ACC112 (cell line): ENCODE data around the gene GPSM1.

Experiments used
- H2AFZ ChIP-seq: fragments of 200-600 bp; sonication (generic); one replicate; pipeline ENCODE4 v1.6.0; 2017; ENCODE audit warnings: antibody characterized with exemption, low read length; ENCODE audit not compliant: unreplicated experiment
- H3K27ac ChIP-seq: fragments of 200-600 bp; sonication (generic); 2 replicates; pipeline ENCODE4 v1.5.1; 2014; ENCODE audit warnings: low read depth, mild to moderate bottlenecking, antibody characterized with exemption, low read length, moderate library complexity
- H3K27me3 ChIP-seq: fragments of 200-600 bp; sonication (generic); 2 replicates; pipeline ENCODE4 v1.6.1; 2014; ENCODE audit warnings: mild to moderate bottlenecking, antibody characterized with exemption, low read length, moderate library complexity, mixed read lengths; ENCODE audit not compliant: insufficient read depth
- H3K36me3 ChIP-seq: fragments of 200-600 bp; sonication (generic); 2 replicates; pipeline ENCODE4 v1.6.1; 2016; ENCODE audit warnings: mild to moderate bottlenecking, antibody characterized with exemption, low read length, moderate library complexity, mixed read lengths; ENCODE audit not compliant: insufficient read depth
- H3K4me1 ChIP-seq: fragments of 200-600 bp; sonication (generic); one replicate; pipeline ENCODE4 v1.6.1; 2016; ENCODE audit warnings: low read length, mixed read lengths; ENCODE audit not compliant: insufficient read depth, unreplicated experiment, control insufficient read depth
- H3K4me3 ChIP-seq: fragments of 200-600 bp; sonication (generic); 2 replicates; pipeline ENCODE4 v1.5.1; 2014; ENCODE audit warnings: mild to moderate bottlenecking, low read depth, low read length
- H3K79me2 ChIP-seq: fragments of 200-600 bp; sonication (generic); one replicate; pipeline ENCODE4 v1.6.0; 2016; ENCODE audit warnings: low read length; ENCODE audit not compliant: control insufficient read depth, unreplicated experiment, insufficient read depth

The GPSM1 gene

DNA sequence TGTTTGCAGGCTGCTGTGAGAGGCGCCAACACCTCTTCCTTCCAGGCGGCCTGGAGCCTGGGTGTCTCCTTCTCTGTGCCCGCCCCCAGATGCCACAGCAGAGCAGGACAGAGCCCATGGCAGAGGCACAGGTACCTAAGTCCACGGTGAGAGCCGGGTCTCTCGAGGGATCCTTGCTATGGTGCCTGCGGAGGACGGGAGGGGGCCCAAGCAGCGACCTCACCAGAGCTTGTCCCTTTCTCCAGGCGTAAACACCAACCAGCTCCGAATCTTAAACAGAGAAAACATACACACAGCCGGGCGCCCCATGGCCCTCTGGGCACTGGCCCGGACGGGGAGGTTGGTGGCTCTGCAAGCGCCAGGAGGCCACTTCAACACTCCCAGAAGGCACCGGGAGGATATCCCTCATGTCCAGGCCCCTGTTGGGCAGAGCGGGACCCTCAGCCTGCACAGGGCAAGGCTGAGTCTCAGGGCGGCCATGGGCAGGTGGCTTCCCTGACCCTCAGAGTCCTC is 35.3 kb upstream of the GPSM1 start:
- no peak overlapping the region for H3K27ac ChIP-seq
- H3K36me3 ChIP-seq: no peaks in the 10 kb centered on the region
- no peak overlapping the region for H2AFZ ChIP-seq
- H3K27me3 ChIP-seq: peaks cover 13% of the 10 kb centered on the region
- no peaks in the 10 kb centered on the region for H3K79me2 ChIP-seq
- no peak overlapping the region for H3K4me3 ChIP-seq
- no peaks in the 10 kb centered on the region for H3K4me1 ChIP-seq

DNA sequence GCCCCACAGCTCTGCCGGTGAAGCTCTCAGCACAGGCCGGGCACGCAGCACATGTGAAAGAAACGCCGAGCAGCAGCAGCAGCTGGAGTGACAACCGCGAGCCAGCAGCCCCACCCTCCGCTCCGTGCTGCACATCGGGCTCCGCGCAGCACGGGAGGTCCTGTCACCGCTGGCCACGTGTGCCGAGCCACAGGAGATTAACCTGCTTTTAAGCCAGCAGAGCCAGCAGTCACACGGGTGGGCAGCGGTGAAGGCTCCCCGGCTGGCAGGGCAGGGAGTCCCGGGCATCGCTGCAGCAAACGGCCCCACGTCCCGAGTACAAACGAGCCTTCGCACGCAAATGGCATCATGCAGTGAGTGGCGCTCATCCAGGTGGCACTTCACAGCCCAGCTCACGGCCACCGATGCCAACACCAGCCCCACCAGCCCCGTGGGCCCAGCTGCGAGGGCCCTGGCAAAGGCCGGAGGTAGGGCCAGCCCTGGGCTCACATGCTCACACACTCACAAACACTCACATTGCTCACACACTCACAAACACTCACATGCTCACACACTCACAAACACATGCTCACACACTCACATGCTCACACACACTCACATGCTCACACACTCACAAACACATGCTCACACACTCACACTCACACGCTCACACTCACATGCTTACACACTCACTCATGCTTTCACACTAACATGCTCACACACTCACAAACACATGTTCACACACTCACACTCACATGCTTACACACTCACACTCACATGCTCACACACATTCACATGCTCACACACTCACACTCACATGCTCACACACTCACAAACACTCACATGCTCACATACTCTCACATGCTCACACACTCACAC is 34.5 kb upstream of the GPSM1 start:
- Histone ChIP-seq H3K27me3 (peaks cover 8% of the 10 kb centered on the region), H3K36me3 (no peaks in the 10 kb centered on the region), H3K27ac (no peak overlapping the region), H3K4me3 (no peak overlapping the region), H2AFZ (no peak overlapping the region), H3K4me1 (no peaks in the 10 kb centered on the region), H3K79me2 (no peaks in the 10 kb centered on the region)

DNA sequence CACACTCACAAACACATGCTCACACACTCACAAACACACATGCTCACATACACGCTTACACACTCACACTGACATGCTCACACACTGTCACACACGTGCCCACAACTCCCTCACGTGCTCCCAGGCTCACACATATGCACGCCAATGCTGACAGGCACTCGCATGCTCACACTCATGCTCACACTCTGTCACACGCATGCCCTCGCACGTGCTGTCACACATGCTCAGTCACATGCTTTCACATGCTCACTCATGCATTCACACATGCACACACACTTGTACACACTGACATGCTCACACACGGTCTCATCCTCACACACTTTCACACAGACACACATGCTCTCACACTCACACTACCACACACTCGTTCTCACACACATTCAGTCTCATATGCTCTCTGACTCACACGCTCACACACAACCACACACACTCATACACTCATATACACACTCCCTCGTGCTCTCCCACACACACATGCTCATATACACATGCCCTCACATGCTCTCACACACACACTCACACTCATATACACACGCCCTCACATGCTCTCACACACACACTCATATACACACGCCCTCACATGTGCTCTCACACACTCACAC is 33.8 kb upstream of the GPSM1 start:
- Histone ChIP-seq H3K27ac (no peak overlapping the region), H3K36me3 (no peaks in the 10 kb centered on the region), H3K4me3 (no peak overlapping the region), H3K4me1 (no peaks in the 10 kb centered on the region), H2AFZ (no peak overlapping the region), H3K79me2 (no peaks in the 10 kb centered on the region), H3K27me3 (peaks cover 3% of the 10 kb centered on the region; the same call in 1 of the 2 replicates)

DNA sequence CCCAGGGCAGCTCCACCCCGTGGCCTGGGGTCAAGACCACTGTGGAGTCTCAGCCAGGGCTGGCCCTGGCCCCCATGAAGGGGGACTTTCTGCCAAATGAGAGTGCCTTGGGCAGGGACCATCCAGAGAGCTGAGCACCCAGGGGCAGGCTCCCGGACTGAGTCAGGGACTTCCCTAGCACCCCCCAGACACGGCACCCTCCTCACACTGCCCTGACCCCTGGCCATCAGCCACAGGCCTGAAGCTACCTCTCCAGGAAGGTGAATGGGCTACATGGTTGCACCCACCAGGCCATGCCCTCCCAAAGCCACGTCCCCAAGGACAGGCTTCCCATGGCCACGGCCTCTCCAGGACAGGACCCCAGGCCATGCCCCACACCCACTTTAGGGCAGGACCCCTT is 32.9 kb upstream of the GPSM1 start:
- H3K4me3 ChIP-seq: no peak overlapping the region

DNA sequence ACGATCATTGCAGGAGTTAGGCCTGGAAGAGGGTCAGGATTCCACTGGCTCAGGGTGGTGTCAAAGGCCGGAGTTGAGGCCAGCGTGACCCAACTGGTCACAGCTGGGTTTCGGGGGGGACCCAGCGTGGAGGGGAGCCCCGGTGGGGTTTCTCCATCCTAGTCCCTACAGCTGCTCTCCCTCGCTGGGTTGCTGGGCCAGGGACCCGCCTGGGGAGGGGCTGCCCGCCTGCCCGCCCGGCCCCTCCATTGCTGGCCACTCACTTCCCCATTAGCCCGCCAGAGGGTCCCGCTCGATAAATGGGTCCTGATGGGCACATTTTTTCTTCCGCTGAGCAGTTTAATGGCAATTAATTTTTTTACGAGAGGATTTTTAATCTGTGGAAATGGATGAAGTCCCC is 32.3 kb upstream of the GPSM1 start:
- Histone ChIP-seq H3K27me3 (no peaks in the 10 kb centered on the region), H3K79me2 (no peaks in the 10 kb centered on the region), H3K36me3 (no peaks in the 10 kb centered on the region), H2AFZ (no peak overlapping the region), H3K4me3 (no peak overlapping the region), H3K27ac (no peak overlapping the region), H3K4me1 (no peaks in the 10 kb centered on the region)

More for the DNA sequence above, 32.9 kb upstream of the GPSM1 start:
- no peaks in the 10 kb centered on the region for H3K36me3 ChIP-seq
- no peak overlapping the region for H2AFZ ChIP-seq
- H3K79me2 ChIP-seq: no peaks in the 10 kb centered on the region
- no peaks in the 10 kb centered on the region for H3K4me1 ChIP-seq
- no peak overlapping the region for H3K27ac ChIP-seq
- H3K27me3 ChIP-seq: no peaks in the 10 kb centered on the region

DNA sequence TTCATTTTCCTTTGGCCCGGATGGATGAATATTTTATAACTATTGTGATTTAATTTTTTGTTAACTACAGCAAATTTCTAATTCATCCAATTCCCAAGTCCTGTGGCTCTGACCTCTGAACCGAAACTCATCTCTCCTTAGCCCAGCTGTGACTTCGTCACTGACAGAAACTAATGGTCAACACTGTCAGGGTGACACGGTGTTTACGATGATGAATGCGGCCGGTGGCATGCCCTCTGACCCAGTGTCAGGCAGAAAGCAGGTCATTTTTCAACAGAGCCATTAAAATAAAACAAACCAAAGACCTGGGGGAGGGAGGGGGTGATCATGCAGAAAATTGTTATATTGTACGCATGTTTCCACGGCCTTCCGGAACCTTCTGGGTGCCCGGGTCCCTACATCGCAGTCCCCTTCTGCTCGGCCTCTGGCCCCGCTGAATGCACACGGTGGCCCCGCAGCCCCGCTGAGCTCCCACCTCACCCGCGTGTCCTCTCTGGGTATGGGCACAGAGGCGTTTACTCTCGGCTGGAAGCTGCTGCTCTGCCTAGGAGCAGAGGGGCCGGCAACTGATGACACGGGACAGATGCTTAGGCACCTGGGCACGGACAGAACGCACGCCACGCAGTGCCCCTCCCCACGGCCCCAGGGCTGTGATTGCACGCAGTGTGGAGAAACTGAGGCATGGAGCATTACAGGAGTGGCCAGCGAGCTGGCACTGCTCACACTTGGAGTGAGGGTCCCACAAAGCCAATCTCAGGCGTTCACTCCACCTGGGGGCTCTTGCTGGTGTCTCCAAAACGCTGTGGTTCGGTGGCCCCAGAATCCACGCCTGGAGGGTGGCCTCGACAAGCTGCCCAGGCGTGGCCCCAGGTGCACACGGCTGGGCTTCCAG is 31.6 kb upstream of the GPSM1 start:
- Histone ChIP-seq H3K36me3 (no peaks in the 10 kb centered on the region), H3K79me2 (no peaks in the 10 kb centered on the region), H2AFZ (no peak overlapping the region), H3K27ac (no peak overlapping the region), H3K4me3 (no peak overlapping the region), H3K27me3 (no peaks in the 10 kb centered on the region), H3K4me1 (no peaks in the 10 kb centered on the region)

DNA sequence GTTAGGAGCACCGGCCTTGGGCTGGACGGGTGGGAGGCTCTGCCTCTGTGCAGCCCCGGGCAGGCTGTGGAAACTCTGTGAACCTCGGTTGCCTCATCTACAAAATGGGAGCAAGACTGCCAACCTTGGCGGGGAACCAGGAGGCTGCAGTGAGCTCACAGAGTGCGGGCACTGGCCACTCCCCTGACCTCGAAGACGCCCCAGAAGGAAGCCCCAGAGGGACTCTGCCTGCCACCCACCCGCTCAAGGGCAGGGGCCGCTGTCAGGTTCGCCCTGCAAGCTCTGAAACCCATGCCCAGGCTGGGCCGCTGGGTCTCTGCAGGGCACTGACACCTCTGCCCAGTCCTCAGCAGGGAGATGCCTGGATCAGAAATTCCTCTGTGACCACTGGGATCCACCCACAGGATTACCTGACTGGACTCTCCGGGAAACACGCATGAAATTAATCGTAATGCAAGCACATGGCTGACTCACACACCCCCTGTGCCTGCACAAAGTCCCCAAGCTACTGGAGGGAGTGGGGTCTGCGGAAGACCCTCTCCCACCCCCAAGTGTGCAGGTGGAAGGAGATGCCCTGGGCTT is 30.8 kb upstream of the GPSM1 start:
- no peak overlapping the region for H3K27ac ChIP-seq
- no peaks in the 10 kb centered on the region for H3K4me1 ChIP-seq
- H3K79me2 ChIP-seq: no peaks in the 10 kb centered on the region
- no peaks in the 10 kb centered on the region for H3K36me3 ChIP-seq
- H3K4me3 ChIP-seq: no peak overlapping the region
- no peak overlapping the region for H2AFZ ChIP-seq
- no peaks in the 10 kb centered on the region for H3K27me3 ChIP-seq

DNA sequence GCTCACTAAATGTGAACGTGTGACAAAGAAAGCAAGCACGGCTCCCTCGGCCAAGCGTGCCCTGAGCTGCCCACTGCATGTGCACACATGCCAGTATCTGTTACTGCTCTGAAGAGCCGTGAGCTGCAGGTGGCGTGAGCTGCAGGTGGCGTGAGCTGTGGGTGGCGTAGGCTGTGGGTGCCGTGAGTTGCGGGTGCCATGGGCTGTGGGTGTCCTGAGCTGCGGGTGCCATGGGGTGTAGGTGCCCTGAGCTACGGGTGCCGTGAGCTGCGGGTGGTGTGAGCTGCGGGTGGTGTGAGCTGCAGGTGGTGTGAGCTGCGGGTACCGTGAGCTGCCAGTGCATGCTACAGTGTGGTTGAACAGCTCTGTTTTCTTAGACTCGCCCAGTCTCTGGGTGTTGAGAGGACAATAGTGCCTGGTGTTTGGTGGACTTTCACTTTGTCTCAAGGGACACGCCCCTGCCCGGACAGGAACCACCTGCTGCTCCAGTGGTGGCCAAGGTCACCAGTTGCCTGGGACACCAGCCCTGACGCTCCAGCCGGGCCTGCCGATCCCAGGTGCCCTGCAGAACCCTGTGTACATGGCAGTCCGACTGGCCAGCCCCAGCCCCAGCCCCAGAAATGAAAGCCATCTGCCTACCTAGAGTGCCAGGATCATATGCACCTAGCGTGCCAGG is 30.2 kb upstream of the GPSM1 start:
- no peak overlapping the region for H3K4me3 ChIP-seq
- H2AFZ ChIP-seq: no peak overlapping the region
- H3K27ac ChIP-seq: no peak overlapping the region
- H3K4me1 ChIP-seq: no peaks in the 10 kb centered on the region
- no peaks in the 10 kb centered on the region for H3K79me2 ChIP-seq
- no peaks in the 10 kb centered on the region for H3K36me3 ChIP-seq
- H3K27me3 ChIP-seq: no peaks in the 10 kb centered on the region

DNA sequence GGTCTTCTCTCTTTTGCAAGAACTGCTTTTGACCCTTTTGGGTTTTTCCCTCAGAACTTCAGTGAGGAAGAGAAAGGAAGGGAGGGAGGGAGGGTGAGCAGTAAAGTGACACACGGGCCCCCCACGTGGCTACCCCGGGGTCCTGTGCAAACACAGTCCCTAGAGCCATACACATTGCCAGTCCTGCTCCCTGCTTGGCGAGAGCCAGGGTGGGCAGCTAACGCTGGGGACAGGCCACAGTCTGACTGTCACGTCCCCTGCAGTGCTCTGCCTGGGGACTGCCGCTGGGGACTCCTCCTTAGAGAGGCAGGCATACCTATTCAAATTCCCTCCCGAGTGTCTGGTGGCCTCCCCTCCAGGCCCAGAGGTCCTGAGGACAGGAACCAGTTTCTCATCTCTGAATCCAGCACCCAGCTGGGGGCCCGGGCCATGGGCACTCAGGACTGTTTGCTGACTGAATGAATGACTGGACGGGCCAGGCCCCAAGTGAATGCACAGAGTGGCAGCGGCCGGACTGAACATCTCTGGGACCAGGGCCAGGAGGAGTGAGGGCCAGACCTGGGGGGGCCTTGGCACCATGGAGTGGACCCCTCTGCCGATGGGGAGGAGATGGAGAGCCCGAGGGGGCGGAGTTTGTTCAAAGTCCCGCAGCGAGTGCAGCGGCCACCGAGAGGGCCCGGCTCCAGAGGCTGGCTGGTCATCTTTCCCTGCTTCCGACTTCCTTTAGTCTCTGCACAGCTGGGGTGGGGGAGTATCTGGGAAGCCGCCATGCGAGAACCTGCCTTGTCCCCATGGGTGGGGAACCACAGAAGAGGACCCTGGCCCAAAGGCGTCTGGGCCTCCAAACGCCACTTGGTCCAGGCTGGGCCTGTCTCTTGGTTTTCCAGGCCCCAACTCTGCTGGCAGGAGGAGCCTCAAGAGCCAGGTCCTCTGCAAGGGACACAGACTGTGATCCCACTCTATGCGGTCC is 29.3 kb upstream of the GPSM1 start:
- H3K4me3 ChIP-seq: no peak overlapping the region
- H3K27me3 ChIP-seq: no peaks in the 10 kb centered on the region
- no peak overlapping the region for H2AFZ ChIP-seq
- H3K79me2 ChIP-seq: no peaks in the 10 kb centered on the region
- H3K4me1 ChIP-seq: no peaks in the 10 kb centered on the region
- no peaks in the 10 kb centered on the region for H3K36me3 ChIP-seq
- no peak overlapping the region for H3K27ac ChIP-seq
